ENCODE measurements around the gene HOOK2. TPM values are rescaled to one million over a fixed set of nuclear protein-coding genes. Genes with fewer than 3 reads are reported as not detected.
A peak's percentile ranks its signal among the peaks of the same experiment; 100 is the strongest.
"Not testable (repeated sequence)": the region's sequence is repeated elsewhere in the genome, so short reads cannot be mapped to it uniquely, and the experiment has no call there.

The HOOK2 gene, protein sequence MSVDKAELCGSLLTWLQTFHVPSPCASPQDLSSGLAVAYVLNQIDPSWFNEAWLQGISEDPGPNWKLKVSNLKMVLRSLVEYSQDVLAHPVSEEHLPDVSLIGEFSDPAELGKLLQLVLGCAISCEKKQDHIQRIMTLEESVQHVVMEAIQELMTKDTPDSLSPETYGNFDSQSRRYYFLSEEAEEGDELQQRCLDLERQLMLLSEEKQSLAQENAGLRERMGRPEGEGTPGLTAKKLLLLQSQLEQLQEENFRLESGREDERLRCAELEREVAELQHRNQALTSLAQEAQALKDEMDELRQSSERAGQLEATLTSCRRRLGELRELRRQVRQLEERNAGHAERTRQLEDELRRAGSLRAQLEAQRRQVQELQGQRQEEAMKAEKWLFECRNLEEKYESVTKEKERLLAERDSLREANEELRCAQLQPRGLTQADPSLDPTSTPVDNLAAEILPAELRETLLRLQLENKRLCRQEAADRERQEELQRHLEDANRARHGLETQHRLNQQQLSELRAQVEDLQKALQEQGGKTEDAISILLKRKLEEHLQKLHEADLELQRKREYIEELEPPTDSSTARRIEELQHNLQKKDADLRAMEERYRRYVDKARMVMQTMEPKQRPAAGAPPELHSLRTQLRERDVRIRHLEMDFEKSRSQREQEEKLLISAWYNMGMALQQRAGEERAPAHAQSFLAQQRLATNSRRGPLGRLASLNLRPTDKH
- 10 to 100 TPM; 14.9 to 19.3 TPM for total RNA-seq
- total RNA-seq: 17.4 to 24.0 reads per million in 2 donors

- H3K4me1 Mint-ChIP-seq: peaks cover 21% of the 10 kb centered on the region
- H3K36me3 Mint-ChIP-seq (ENCODE audit: low read depth): peaks cover 2% of the 10 kb centered on the region
- no peaks in the 10 kb centered on the region for H3K9me3 ChIP-seq (ENCODE audit: control insufficient read depth, low read length, poor library complexity, severe bottlenecking)
- peak within 1 kb of the TSS; percentile 84 for H3K4me3 Mint-ChIP-seq
- ATAC-seq (peak; percentile 13), DNase-seq (peak in 2 of 3 donors; percentile 31 to 39)
- H3K27me3 Mint-ChIP-seq: no peaks in the 10 kb centered on the region
- peak within 1 kb of the TSS; percentile 67 for H3K27ac Mint-ChIP-seq
Observed at GRCh38 chr19:12774588-12775555, at the start of gene HOOK2. Gene HOOK2 (minus strand): TSS chr19:12775552. CDS start chr19:12775449, 103 bp downstream.

DNA sequence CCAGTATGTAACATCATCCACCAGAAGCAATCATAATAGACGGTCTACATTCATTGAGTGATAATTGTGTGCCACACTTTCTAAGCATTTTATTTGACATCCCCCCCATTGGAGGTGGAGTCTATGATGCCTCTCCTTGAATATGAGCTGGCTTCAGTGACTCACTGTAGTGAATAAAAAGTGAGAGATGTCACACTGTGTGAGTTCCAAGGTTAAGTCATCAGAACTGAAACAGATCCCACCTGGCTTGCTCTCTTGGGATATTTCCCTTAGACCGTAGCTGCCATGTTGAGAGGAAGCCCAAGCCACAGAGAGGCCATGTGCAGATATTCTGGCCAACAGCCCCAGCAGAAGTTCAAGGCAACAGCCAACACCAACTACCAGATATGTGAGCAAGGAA lies 46.4 kb upstream of the HOOK2 start:
- Mint-ChIP-seq H3K27me3 (peaks cover 15% of the 10 kb centered on the region), H3K4me1 (peaks cover 6% of the 10 kb centered on the region), H3K4me3 (no peak overlapping the region), H3K36me3 (ENCODE audit: low read depth) (peaks cover 3% of the 10 kb centered on the region), H3K27ac (no peak overlapping the region)
- no peak for ATAC-seq
- no peaks in the 10 kb centered on the region for H3K9me3 ChIP-seq (ENCODE audit: control insufficient read depth, low read length, poor library complexity, severe bottlenecking)
- no peak for DNase-seq

DNA sequence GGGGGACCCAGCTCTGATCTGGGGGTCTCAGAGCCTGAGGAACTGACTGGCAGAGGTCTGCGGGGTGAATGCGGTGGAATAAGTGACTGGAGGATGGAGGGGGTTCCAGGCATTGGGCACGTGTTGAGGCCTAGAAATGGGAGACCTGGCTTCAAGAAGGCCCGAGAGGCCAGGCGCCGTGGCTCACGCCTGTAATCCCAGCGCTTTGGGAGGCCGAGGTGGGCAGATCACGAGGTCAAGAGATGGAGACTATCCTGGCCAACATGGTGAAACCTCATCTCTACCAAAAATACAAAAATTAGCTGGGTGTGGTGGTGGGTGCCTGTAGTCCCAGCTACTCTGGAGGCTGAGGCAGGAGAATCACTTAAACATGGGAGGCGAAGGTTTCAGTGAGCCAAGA lies 42.5 kb upstream of the HOOK2 start:
- not testable (repeated sequence) for H3K4me3 Mint-ChIP-seq; H3K27ac Mint-ChIP-seq; H3K4me1 Mint-ChIP-seq; ATAC-seq; H3K9me3 ChIP-seq (ENCODE audit: control insufficient read depth, low read length, poor library complexity, severe bottlenecking); H3K27me3 Mint-ChIP-seq; DNase-seq; H3K36me3 Mint-ChIP-seq (ENCODE audit: low read depth)

DNA sequence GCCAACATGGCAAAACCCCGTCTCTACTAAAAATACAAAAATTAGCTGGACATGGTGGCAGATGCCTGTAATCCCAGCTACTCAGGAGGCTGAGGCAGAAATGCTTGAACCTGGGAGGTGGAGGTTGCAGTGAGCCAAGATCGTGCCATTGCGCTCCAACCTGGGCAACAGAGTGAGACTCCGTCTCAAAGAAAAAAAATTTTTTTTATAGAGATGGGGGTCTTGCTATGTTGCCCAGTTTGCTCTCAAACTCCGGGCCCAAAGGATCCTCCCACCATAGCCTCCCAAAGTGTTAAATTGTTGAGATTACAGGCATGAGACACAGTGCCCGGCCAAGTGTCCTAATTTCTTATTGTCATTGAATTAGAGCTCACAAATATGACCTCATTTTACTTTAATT lies 41.8 kb upstream of the HOOK2 start:
- H3K4me3 Mint-ChIP-seq; ATAC-seq; H3K27me3 Mint-ChIP-seq; H3K27ac Mint-ChIP-seq; H3K4me1 Mint-ChIP-seq; DNase-seq; H3K36me3 Mint-ChIP-seq (ENCODE audit: low read depth); H3K9me3 ChIP-seq (ENCODE audit: control insufficient read depth, low read length, poor library complexity, severe bottlenecking): not testable (repeated sequence)

DNA sequence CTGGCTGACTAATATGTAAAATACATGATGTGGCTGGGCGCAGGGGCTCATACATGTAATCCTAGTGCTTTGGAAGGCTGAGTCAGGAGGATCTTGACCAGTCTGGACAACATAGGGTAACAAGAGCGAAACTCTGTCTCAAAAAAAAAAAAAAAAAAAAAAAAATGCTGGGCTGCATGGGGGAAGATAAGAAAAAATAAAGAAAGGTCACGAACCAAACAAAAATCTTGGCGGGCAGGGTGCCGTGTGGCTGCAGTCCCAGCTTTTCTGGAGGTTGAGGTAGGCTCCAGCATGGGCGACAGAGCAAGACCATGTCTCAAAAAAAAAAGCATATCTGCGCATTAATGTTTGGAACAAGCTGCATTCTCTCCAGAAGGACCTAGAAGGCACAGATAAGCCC lies 39.7 kb upstream of the HOOK2 start:
- Mint-ChIP-seq H3K36me3 (ENCODE audit: low read depth) (no peaks in the 10 kb centered on the region), H3K27ac (no peak overlapping the region), H3K4me3 (no peak overlapping the region), H3K27me3 (no peaks in the 10 kb centered on the region), H3K4me1 (no peaks in the 10 kb centered on the region)
- DNase-seq: no peak
- no peaks in the 10 kb centered on the region for H3K9me3 ChIP-seq (ENCODE audit: control insufficient read depth, low read length, poor library complexity, severe bottlenecking)
- ATAC-seq: no peak

- Mint-ChIP-seq H3K27me3 (no peaks in the 10 kb centered on the region), H3K4me1 (peaks cover 22% of the 10 kb centered on the region), H3K4me3 (peak within 1 kb of the TSS; percentile 96), H3K36me3 (ENCODE audit: low read depth) (peaks cover 4% of the 10 kb centered on the region), H3K27ac (peak within 1 kb of the TSS; percentile 54)
- peak; percentile 75 to 84 (median 77) for DNase-seq
- ATAC-seq: peak; percentile 90
- H3K9me3 ChIP-seq (ENCODE audit: control insufficient read depth, low read length, poor library complexity, severe bottlenecking): no peaks in the 10 kb centered on the region
Observed at GRCh38 chr19:12806242-12807081, 31.1 kb upstream of the HOOK2 start, which contains the start of gene RNASEH2A. Gene RNASEH2A (plus strand): TSS chr19:12806584. CDS start chr19:12806674, 90 bp downstream.

- Mint-ChIP-seq H3K27ac (no peak overlapping the region), H3K4me1 (peaks cover 29% of the 10 kb centered on the region), H3K27me3 (no peaks in the 10 kb centered on the region), H3K36me3 (ENCODE audit: low read depth) (peaks cover 2% of the 10 kb centered on the region), H3K4me3 (no peak overlapping the region)
- no peak for DNase-seq
- no peak for ATAC-seq
- H3K9me3 ChIP-seq (ENCODE audit: control insufficient read depth, low read length, poor library complexity, severe bottlenecking): no peaks in the 10 kb centered on the region
Observed at GRCh38 chr19:12804051-12804450, 28.7 kb upstream of the HOOK2 start.

DNA sequence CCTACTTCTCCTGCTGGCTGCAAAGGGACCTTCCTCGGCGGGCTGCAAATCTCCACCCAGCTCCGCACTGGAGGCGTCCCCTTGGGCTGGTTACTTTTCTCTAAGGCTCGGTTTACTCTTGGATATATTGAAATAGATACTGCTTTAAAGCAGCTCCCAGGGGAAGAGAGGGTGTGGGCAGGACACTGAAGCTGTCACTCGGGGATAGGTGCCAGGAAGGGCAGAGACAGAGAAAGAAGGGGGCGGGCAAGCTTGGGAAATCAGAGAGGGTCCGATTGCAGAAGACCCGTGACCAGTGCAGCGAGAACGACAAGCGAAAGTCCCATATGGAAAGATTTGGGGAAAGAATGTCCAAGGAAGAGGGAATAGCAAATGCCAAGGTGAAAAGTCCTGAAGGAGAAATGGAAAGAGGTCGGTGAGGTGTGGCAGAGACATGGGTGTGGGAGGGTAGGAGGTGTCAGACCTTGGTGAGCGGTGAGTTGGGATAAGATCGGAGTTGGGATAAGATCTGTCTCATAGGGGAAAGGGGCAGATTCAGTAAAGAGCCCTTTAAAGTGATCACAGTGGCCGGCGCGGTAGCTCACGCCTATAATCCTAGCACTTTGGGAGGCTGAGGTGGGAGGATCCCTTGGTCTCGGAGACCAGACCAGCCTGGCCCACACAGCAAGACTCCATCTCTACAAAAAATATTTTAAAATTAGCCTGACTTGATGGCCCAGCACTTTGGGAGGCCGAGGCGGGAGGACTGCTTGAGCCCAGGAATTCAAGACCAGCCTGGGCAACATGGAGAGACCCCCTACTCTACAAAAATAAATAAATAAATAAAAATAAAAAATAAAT lies 27.1 kb upstream of the HOOK2 start:
- H3K4me3 Mint-ChIP-seq: peak overlapping the region; percentile 90
- no peaks in the 10 kb centered on the region for H3K9me3 ChIP-seq (ENCODE audit: control insufficient read depth, low read length, poor library complexity, severe bottlenecking)
- DNase-seq: no peak
- no peak for ATAC-seq
- H3K27me3 Mint-ChIP-seq: no peaks in the 10 kb centered on the region
- peaks cover 27% of the 10 kb centered on the region for H3K4me1 Mint-ChIP-seq
- peak overlapping the region; percentile 74 for H3K27ac Mint-ChIP-seq
- H3K36me3 Mint-ChIP-seq (ENCODE audit: low read depth): peaks cover 2% of the 10 kb centered on the region

- H3K27me3 Mint-ChIP-seq: no peaks in the 10 kb centered on the region
- peaks cover 22% of the 10 kb centered on the region for H3K4me1 Mint-ChIP-seq
- H3K36me3 Mint-ChIP-seq (ENCODE audit: low read depth): peaks cover 2% of the 10 kb centered on the region
- H3K9me3 ChIP-seq (ENCODE audit: control insufficient read depth, low read length, poor library complexity, severe bottlenecking): no peaks in the 10 kb centered on the region
- peak within 1 kb of the TSS; percentile 74 for H3K27ac Mint-ChIP-seq
- peak within 1 kb of the TSS; percentile 90 for H3K4me3 Mint-ChIP-seq
- ATAC-seq (peak; percentile 73), DNase-seq (peak; percentile 51 to 69 (median 55))
Observed at GRCh38 chr19:12801466-12802266, 26.3 kb upstream of the HOOK2 start, which contains the start of the genes PRDX2 and THSD8. Gene PRDX2 (minus strand): TSS chr19:12801800. CDS start chr19:12801261, 539 bp downstream. Gene THSD8 (plus strand): TSS chr19:12802069. CDS start chr19:12802072, 3 bp downstream.

DNA sequence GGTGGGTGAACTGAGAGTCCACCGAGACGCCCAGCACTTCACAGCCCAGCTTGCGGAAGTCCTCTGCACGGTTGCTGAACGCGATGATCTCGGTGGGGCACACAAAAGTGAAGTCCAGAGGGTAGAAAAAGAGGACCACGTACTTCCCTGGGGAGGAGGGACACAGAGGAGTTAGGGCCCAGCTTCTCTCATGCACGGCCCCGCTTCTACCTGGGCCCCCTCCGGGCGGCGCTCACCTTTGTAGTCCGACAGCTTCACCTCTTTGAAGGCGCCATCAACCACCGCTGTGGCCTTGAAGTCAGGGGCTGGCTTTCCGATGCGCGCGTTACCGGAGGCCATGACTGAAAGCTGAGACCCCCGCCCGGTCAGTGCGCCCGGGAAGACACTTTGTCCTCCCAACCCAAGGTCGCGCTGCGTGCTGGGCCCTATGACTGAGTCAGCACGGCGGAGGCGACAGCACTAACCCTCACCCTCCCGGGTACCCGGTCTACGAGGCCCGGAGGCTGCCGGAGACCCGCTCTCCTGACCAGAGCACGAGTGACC lies 25.6 kb upstream of the HOOK2 start:
- Mint-ChIP-seq H3K27ac (peak overlapping the region; percentile 61), H3K4me3 (peak overlapping the region; percentile 90), H3K4me1 (peaks cover 22% of the 10 kb centered on the region), H3K27me3 (no peaks in the 10 kb centered on the region), H3K36me3 (ENCODE audit: low read depth) (peaks cover 2% of the 10 kb centered on the region)
- H3K9me3 ChIP-seq (ENCODE audit: control insufficient read depth, low read length, poor library complexity, severe bottlenecking): no peaks in the 10 kb centered on the region
- ATAC-seq (peak; percentile 3), DNase-seq (no peak)

- Mint-ChIP-seq H3K27ac (peak overlapping the region; percentile 61), H3K4me3 (peak overlapping the region; percentile 90), H3K4me1 (peaks cover 24% of the 10 kb centered on the region), H3K36me3 (ENCODE audit: low read depth) (peaks cover 2% of the 10 kb centered on the region), H3K27me3 (no peaks in the 10 kb centered on the region)
- DNase-seq: no peak
- no peaks in the 10 kb centered on the region for H3K9me3 ChIP-seq (ENCODE audit: control insufficient read depth, low read length, poor library complexity, severe bottlenecking)
- no peak for ATAC-seq
Observed at GRCh38 chr19:12800466-12800770, 25.1 kb upstream of the HOOK2 start.
